Loucy (cell line): Measurements from ENCODE around the gene SLC6A11.

Experiments used
- CTCF ChIP-seq: fragments of 200-600 bp; sonication (generic); conservative IDR thresholded peaks from 2 replicates; pipeline ENCODE4 v1.5.1; 2014; ENCODE audit warnings: mild to moderate bottlenecking, antibody characterized with exemption, low read length
- EZH2phosphoT487 ChIP-seq: fragments of 200-600 bp; IDR thresholded peaks from 2 replicates; pipeline ENCODE4 v1.6.1; 2018; ENCODE audit warnings: antibody characterized with exemption, mild to moderate bottlenecking, moderate library complexity, borderline replicate concordance

- TF ChIP-seq CTCF = no peak
- no peak for TF ChIP-seq EZH2phosphoT487
Measured at GRCh38 chr3:10816863-10817253, 830 bp downstream of the SLC6A11 start.
